ENCODE measurements around the gene ZNF319.

Gene ZNF319

GRCh38 chr16:57999971-58000705 is at the start of gene ZNF319:
ZNF319 (minus strand) TSS chr16:58000672; CDS start chr16:57998265, 2,407 bp downstream.
- no peak for DNase-seq

- no peak for DNase-seq
These were observed 49.0 kb upstream of the ZNF319 start for GRCh38 chr16:58049232-58050185.

GRCh38 chr16:58048494-58049231 is 48.2 kb upstream of the ZNF319 start:
- no peak for DNase-seq

GRCh38 chr16:58047557-58048348 is 47.3 kb upstream of the ZNF319 start:
- DNase-seq, result no peak

GRCh38 chr16:58046936-58047335 is 46.5 kb upstream of the ZNF319 start:
- no peak for DNase-seq

GRCh38 chr16:58046054-58046881 is 45.8 kb upstream of the ZNF319 start:
- DNase-seq, result peak; percentile 23

- DNase-seq, result no peak
These were observed 44.6 kb upstream of the ZNF319 start for GRCh38 chr16:58045096-58045495.

- DNase-seq, result no peak
These were observed 44.0 kb upstream of the ZNF319 start for GRCh38 chr16:58044266-58045019.

GRCh38 chr16:58043571-58044155 is 43.2 kb upstream of the ZNF319 start:
- no peak for DNase-seq

- no peak for DNase-seq
These were observed 42.5 kb upstream of the ZNF319 start for GRCh38 chr16:58042886-58043515.

GRCh38 chr16:58042001-58042885 is 41.8 kb upstream of the ZNF319 start:
- DNase-seq, result no peak

GRCh38 chr16:58041628-58041955 is 41.1 kb upstream of the ZNF319 start:
- DNase-seq, result no peak

GRCh38 chr16:58040945-58041627 is 40.6 kb upstream of the ZNF319 start:
- DNase-seq, result no peak

GRCh38 chr16:58040496-58040846 is 40.0 kb upstream of the ZNF319 start:
- DNase-seq, result no peak

GRCh38 chr16:58039829-58040495 is 39.5 kb upstream of the ZNF319 start:
- no peak for DNase-seq

GRCh38 chr16:58038219-58038641 is 37.8 kb upstream of the ZNF319 start:
- DNase-seq, result no peak

GRCh38 chr16:58037365-58038057 is 37.0 kb upstream of the ZNF319 start:
- no peak for DNase-seq

Data from GDM1 (cell line).